NCI-H1694 treated with DMSO at 0.1 percent for 48 hours (cell line): Measurements from ENCODE around the gene GSK3B.

Source experiments
- DNase-seq: peaks from one replicate; lab custom pipeline; 2025; lab: John Stamatoyannopoulos, UW

The GSK3B gene

GRCh38 chr3:119817583-119818363 lies 276.5 kb downstream of the GSK3B start:
- no peak for DNase-seq

- DNase-seq, result no peak
These were observed 277.2 kb downstream of the GSK3B start for GRCh38 chr3:119817071-119817470.

- DNase-seq, result no peak
These were observed 278.5 kb downstream of the GSK3B start for GRCh38 chr3:119815716-119816115.

GRCh38 chr3:119812491-119813058 lies 281.7 kb downstream of the GSK3B start:
- DNase-seq, result no peak

- no peak for DNase-seq
These were observed 284.2 kb downstream of the GSK3B start for GRCh38 chr3:119810018-119810435.

GRCh38 chr3:119809249-119810017 lies 284.8 kb downstream of the GSK3B start:
- DNase-seq, result no peak

- no peak for DNase-seq
These were observed 285.4 kb downstream of the GSK3B start for GRCh38 chr3:119808843-119809242.

- DNase-seq, result no peak
These were observed 286.0 kb downstream of the GSK3B start for GRCh38 chr3:119808244-119808643.

GRCh38 chr3:119800844-119801243 lies 293.4 kb downstream of the GSK3B start:
- DNase-seq, result no peak

- DNase-seq, result no peak
These were observed 297.5 kb downstream of the GSK3B start for GRCh38 chr3:119796785-119797184.

- DNase-seq, result no peak
These were observed 297.9 kb downstream of the GSK3B start for GRCh38 chr3:119796368-119796767.

- DNase-seq, result no peak
These were observed 298.4 kb downstream of the GSK3B start for GRCh38 chr3:119795849-119796248.

GRCh38 chr3:119794971-119795612 lies 299.2 kb downstream of the GSK3B start:
- no peak for DNase-seq

GRCh38 chr3:119794401-119794800 lies 299.8 kb downstream of the GSK3B start:
- no peak for DNase-seq

GRCh38 chr3:119792270-119792669 lies 302.0 kb downstream of the GSK3B start:
- DNase-seq, result no peak

GRCh38 chr3:119790369-119790768 lies 303.9 kb downstream of the GSK3B start:
- no peak for DNase-seq

GRCh38 chr3:119786409-119786808 lies 307.8 kb downstream of the GSK3B start:
- no peak for DNase-seq

- DNase-seq, result no peak
These were observed 310.4 kb downstream of the GSK3B start for GRCh38 chr3:119783883-119784282.

GRCh38 chr3:119783255-119783654 lies 311.0 kb downstream of the GSK3B start:
- no peak for DNase-seq

GRCh38 chr3:119782460-119782859 lies 311.8 kb downstream of the GSK3B start:
- DNase-seq, result no peak

GRCh38 chr3:119781330-119782198 lies 312.7 kb downstream of the GSK3B start, which contains the start of gene NR1I2:
Gene NR1I2 (plus strand): TSS chr3:119782101.
- DNase-seq, result no peak
